GM18517 (cell line): ENCODE results near the gene TMC4.
"Not testable (repeated sequence)": the region's sequence is repeated elsewhere in the genome, so short reads cannot be mapped to it uniquely, and the experiment has no call there.

Experiments
- ATAC-seq: cut with Tn5 transposase; IDR thresholded peaks from one replicate; pipeline ENCODE4 v1.9.1; 2021; ENCODE audit warnings: mild to moderate bottlenecking, moderate library complexity; ENCODE audit not compliant: unreplicated experiment

Gene TMC4

GRCh38 chr19:54180691-54181091 lies 7.7 kb upstream of the TMC4 start:
- ATAC-seq: no peak

GRCh38 chr19:54179921-54180461 lies 7.0 kb upstream of the TMC4 start:
- ATAC-seq: no peak

GRCh38 chr19:54179262-54179852 lies 6.4 kb upstream of the TMC4 start:
- no peak for ATAC-seq

- ATAC-seq: no peak
These were observed 5.8 kb upstream of the TMC4 start for GRCh38 chr19:54178581-54179261.

GRCh38 chr19:54173951-54174834 lies 1.2 kb upstream of the TMC4 start:
- ATAC-seq: no peak

- ATAC-seq: no peak
These were observed 369 bp upstream of the TMC4 start for GRCh38 chr19:54173359-54173699.

GRCh38 chr19:54171736-54172431 lies 1.1 kb downstream of the TMC4 start:
- ATAC-seq: not testable (repeated sequence)

GRCh38 chr19:54169149-54169740 lies 3.7 kb downstream of the TMC4 start:
- ATAC-seq: no peak

GRCh38 chr19:54168174-54168917 lies 4.6 kb downstream of the TMC4 start:
- ATAC-seq: no peak

GRCh38 chr19:54165222-54165621 lies 7.7 kb downstream of the TMC4 start:
- no peak for ATAC-seq

- no peak for ATAC-seq
These were observed 8.4 kb downstream of the TMC4 start for GRCh38 chr19:54164369-54165068.

- no peak for ATAC-seq
These were observed 10.1 kb downstream of the TMC4 start for GRCh38 chr19:54162884-54163283.

- no peak for ATAC-seq
These were observed 10.6 kb downstream of the TMC4 start for GRCh38 chr19:54162241-54162805.

GRCh38 chr19:54160854-54161253 lies 12.1 kb downstream of the TMC4 start:
- ATAC-seq: no peak

- ATAC-seq: peak; percentile 0
These were observed 12.7 kb downstream of the TMC4 start for GRCh38 chr19:54160182-54160811.

GRCh38 chr19:54159352-54160181 lies 13.4 kb downstream of the TMC4 start, which contains the start of gene LENG1:
Gene LENG1 (minus strand): TSS chr19:54159721. CDS start chr19:54159695, 26 bp downstream.
- ATAC-seq: peak; percentile 91

- ATAC-seq: no peak
These were observed 14.1 kb downstream of the TMC4 start for GRCh38 chr19:54158812-54159351.
